HCT116 (cell line): ENCODE results near the gene S100A12. TPM values are rescaled to one million over a fixed set of nuclear protein-coding genes. Genes with fewer than 3 reads are reported as not detected.

Source experiments
- ATAC-seq: fragments of 200-7000 bp; cut with Tn5 transposase; 2 replicates; pipeline ENCODE4 v1.9.1; 2020; ENCODE audit warnings: mild to moderate bottlenecking, moderate library complexity
- BruUV-seq: library from RNA; stranded (reverse); fragments of 400-500 nt; replicated peaks from 2 replicates; lab custom pipeline; 2021; lab: Mats Ljungman, UMichigan
- CTCF ChIA-PET: fragments of 300-600 bp; sonication (Branson Sonifier 250); formaldehyde crosslinking; loops from one replicate; lab custom pipeline; 2021; ENCODE audit warnings: antibody characterized with exemption; lab: Charles Lee
- POLR2A ChIA-PET: fragments of 300-600, 350-600 bp; sonication (Branson Sonifier 250); formaldehyde crosslinking; loops from one replicate; lab custom pipeline; 2021; ENCODE audit warnings: antibody characterized with exemption; lab: Charles Lee
- RAD21 ChIA-PET, 2 experiments: fragments of 300-600 bp; sonication (Branson Sonifier 250); formaldehyde crosslinking; loops; one replicate each; lab custom pipeline; 2023; ENCODE audit warnings: low total read pairs in 2 of 2; ENCODE audit not compliant: uncharacterized antibody in 2 of 2, unreplicated experiment in 2 of 2, low non-redundant PET in 1 of 2; lab: Charles Lee
- DNase-seq: peaks from one replicate; pipeline ENCODE4 v3.0.0-alpha.2; 2010; ENCODE audit warnings: low read depth, low spot score
- H2AFZ ChIP-seq: fragments of 200-600 bp; shearing (Covaris generic), sonication (generic); 2 replicates; pipeline ENCODE4 v1.6.1; 2017; ENCODE audit warnings: low read depth, mixed run types, mixed read lengths, antibody characterized with exemption, low read length; ENCODE audit not compliant: poor library complexity, severe bottlenecking
- H3K27ac ChIP-seq: 2 replicates; pipeline ENCODE4 v1.5.1; 2012; ENCODE audit warnings: low read depth, low read length
- H3K27me3 ChIP-seq: fragments of 200-600 bp; sonication (generic); 2 replicates; pipeline ENCODE4 v1.6.1; 2016; ENCODE audit warnings: mixed run types, low read length, mixed read lengths; ENCODE audit not compliant: insufficient read depth
- H3K36me3 ChIP-seq, 2 experiments: fragments of 200-500 bp in 1 of 2; fragments of 200-600 bp in 1 of 2; sonication (Bioruptor generic) in 1 of 2; sonication (generic) in 1 of 2; 2 replicates each; pipeline versions ENCODE4 v1.5.1 to v1.6.1; 2014 to 2016; ENCODE audit warnings: low read length in 2 of 2, inconsistent platforms in 1 of 2, mixed read lengths in 1 of 2, mixed run types in 1 of 2; ENCODE audit not compliant: insufficient read depth in 2 of 2, control insufficient read depth in 1 of 2
- H3K4me1 ChIP-seq, 2 experiments: fragments of 200-600 bp in 1 of 2; sonication (generic) in 1 of 2; 2 replicates each; pipeline versions ENCODE4 v1.5.1 to v1.6.1; 2012 to 2017; ENCODE audit warnings: low read length in 2 of 2, inconsistent platforms in 1 of 2, mild to moderate bottlenecking in 1 of 2, mixed read lengths in 1 of 2, mixed run types in 1 of 2, moderate library complexity in 1 of 2; ENCODE audit not compliant: insufficient read depth in 2 of 2, control insufficient read depth in 1 of 2
- H3K4me2 ChIP-seq: fragments of 200-600 bp; sonication (generic); 2 replicates; pipeline ENCODE4 v1.6.1; 2017; ENCODE audit warnings: mixed run types, low read length, mixed read lengths
- H3K4me3 ChIP-seq, 2 experiments: fragments of 200-600 bp in 1 of 2; sonication (generic) in 1 of 2; replicated peaks in 1 of 2; 2 replicates each; pipeline ENCODE4 v1.5.1; 2011 to 2016; ENCODE audit warnings: low read length in 2 of 2, control low read depth in 1 of 2, low read depth in 1 of 2, mild to moderate bottlenecking in 1 of 2, mixed read lengths in 1 of 2, mixed run types in 1 of 2
- H3K79me2 ChIP-seq: fragments of 200-600 bp; sonication (generic); 2 replicates; pipeline ENCODE4 v1.6.1; 2017; ENCODE audit warnings: mild to moderate bottlenecking, mixed run types, low read length, moderate library complexity, mixed read lengths; ENCODE audit not compliant: insufficient read depth
- H3K9ac ChIP-seq: fragments of 200-600 bp; sonication (generic); 2 replicates; pipeline ENCODE4 v1.6.1; 2016; ENCODE audit warnings: low read length, mixed read lengths
- H3K9me2 ChIP-seq: fragments of 200-600 bp; sonication (generic), shearing (Covaris generic); 2 replicates; pipeline ENCODE4 v1.6.1; 2017; ENCODE audit warnings: mixed run types, mild to moderate bottlenecking, moderate library complexity; ENCODE audit not compliant: insufficient read depth
- H3K9me3 ChIP-seq, 2 experiments: fragments of 200-500 bp in 1 of 2; fragments of 200-600 bp in 1 of 2; sonication (Bioruptor generic) in 1 of 2; sonication (generic) in 1 of 2; 2 replicates each; pipeline ENCODE4 v1.6.1; 2014 to 2017; ENCODE audit warnings: low read length in 2 of 2, mixed read lengths in 2 of 2, inconsistent platforms in 1 of 2, low read depth in 1 of 2, mild to moderate bottlenecking in 1 of 2, mixed run types in 1 of 2, moderate library complexity in 1 of 2; ENCODE audit not compliant: control insufficient read depth in 1 of 2, insufficient read depth in 1 of 2
- H4K20me1 ChIP-seq: fragments of 200-600 bp; sonication (generic), shearing (Covaris generic); 2 replicates; pipeline ENCODE4 v1.6.1; 2017; ENCODE audit warnings: mixed run types, mild to moderate bottlenecking, moderate library complexity; ENCODE audit not compliant: insufficient read depth
- CEBPB ChIP-seq: IDR thresholded peaks from 2 replicates; pipeline ENCODE4 v1.6.1; 2012; ENCODE audit warnings: low read depth
- CTCF ChIP-seq, 3 experiments: fragments of 200-600 bp in 1 of 3; sonication (generic) in 1 of 3; IDR thresholded peaks in 2 of 3; conservative IDR thresholded peaks in 1 of 3; 2 replicates each; pipeline ENCODE4 v1.5.1; 2012 to 2017; ENCODE audit warnings: low read depth in 2 of 3, low read length in 2 of 3, antibody characterized with exemption in 1 of 3, borderline replicate concordance in 1 of 3, control low read depth in 1 of 3, mild to moderate bottlenecking in 1 of 3, mixed read lengths in 1 of 3, mixed run types in 1 of 3, moderate library complexity in 1 of 3; ENCODE audit not compliant: insufficient read depth in 1 of 3
- EGR1 ChIP-seq: IDR thresholded peaks from 2 replicates; pipeline ENCODE4 v1.6.1; 2012; ENCODE audit warnings: low read depth
- EZH2 ChIP-seq: fragments of 200-600 bp; sonication (generic); IDR thresholded peaks from 2 replicates; pipeline ENCODE4 v1.6.1; 2017; ENCODE audit warnings: antibody characterized with exemption, mixed run types
- FOSL1 ChIP-seq: IDR thresholded peaks from 2 replicates; pipeline ENCODE4 v1.6.1; 2012; ENCODE audit warnings: low read depth
- JUND ChIP-seq: IDR thresholded peaks from 2 replicates; pipeline ENCODE4 v1.6.1; 2012
- POLR2AphosphoS5 ChIP-seq: IDR thresholded peaks from 2 replicates; pipeline ENCODE4 v1.6.1; 2011; ENCODE audit warnings: mild to moderate bottlenecking, low read depth, low read length, moderate library complexity
- RAD21 ChIP-seq: IDR thresholded peaks from 2 replicates; pipeline ENCODE4 v1.6.1; 2012; ENCODE audit warnings: low read depth, mild to moderate bottlenecking
- REST ChIP-seq: IDR thresholded peaks from 2 replicates; pipeline ENCODE4 v1.6.1; 2012; ENCODE audit warnings: low read depth
- SIN3A ChIP-seq: IDR thresholded peaks from 2 replicates; pipeline ENCODE4 v1.6.1; 2012; ENCODE audit warnings: low read depth
- TCF7L2 ChIP-seq: IDR thresholded peaks from 2 replicates; pipeline ENCODE4 v1.7.0; 2011; ENCODE audit warnings: borderline replicate concordance, inconsistent platforms; ENCODE audit not compliant: insufficient read depth, insufficient read length; ENCODE audit errors: extremely low read depth
- YY1 ChIP-seq: IDR thresholded peaks from 2 replicates; pipeline ENCODE4 v1.6.1; 2011; ENCODE audit warnings: low read length, low read depth, moderate library complexity, mild to moderate bottlenecking; ENCODE audit not compliant: insufficient replicate concordance; ENCODE audit errors: extremely low read depth
- ZFX ChIP-seq: fragments of 450-650 bp; IDR thresholded peaks from 2 replicates; pipeline ENCODE4 v1.6.1; 2017
- intact Hi-C: fragments of 100-400 bp; cut with micrococcal nuclease; formaldehyde crosslinking; loops from 2 replicates; pipeline ENCODE4 v1.10.0; 2022
- total RNA-seq: library from RNA; stranded (reverse); gene quantifications from one replicate; pipeline ENCODE4 v1.2.1, GENCODE V29; 2021; ENCODE audit not compliant: unreplicated experiment
- TF ChIP-seq, protein P1 (sequence below): IDR thresholded peaks from 2 replicates; pipeline ENCODE4 v1.6.1; 2012

S100A12 gene
- total RNA-seq, 1 experiment from 2014 or later = not detected

- POLR2A ChIA-PET = no interaction called here
- no peak overlapping the region for H3K4me3 ChIP-seq
- TF ChIP-seq CTCF (IDR thresholded peaks at IDR 0.05 in 2 of 3, conservative IDR thresholded peaks at IDR 0.05 in 1 of 3; ENCODE audit: borderline replicate concordance in 1 of 3, insufficient read depth in 1 of 3, low read depth in 2 of 3, low read length in 2 of 3) = no peak
- no peak for TF ChIP-seq FOSL1
- TF ChIP-seq, all 23 proteins: peak for 0
- Histone ChIP-seq H3K9me3 (no peaks in the 10 kb centered on the region), H2AFZ (no peak overlapping the region), H3K79me2 (no peaks in the 10 kb centered on the region), H3K27me3 (peaks cover 57% of the 10 kb centered on the region), H3K4me1 (no peaks in the 10 kb centered on the region), H3K4me2 (no peak overlapping the region), H3K36me3 (no peaks in the 10 kb centered on the region), H3K27ac (no peak overlapping the region), H4K20me1 (no peaks in the 10 kb centered on the region), H3K9me2 (no peaks in the 10 kb centered on the region), H3K9ac (no peak overlapping the region)
- ATAC-seq = no peak
- no TSS peak for BruUV-seq
- RAD21 ChIA-PET = no interaction called here
- CTCF ChIA-PET = no interaction called here
- intact Hi-C loops = loop anchor here (5.0 kb wide), 1 partner anchor 95 kb away; no protein-coding TSS in a partner anchor
- DNase-seq = no peak
Measured at GRCh38 chr1:153402226-153402625, 26.8 kb upstream of the S100A12 start.

DNA sequence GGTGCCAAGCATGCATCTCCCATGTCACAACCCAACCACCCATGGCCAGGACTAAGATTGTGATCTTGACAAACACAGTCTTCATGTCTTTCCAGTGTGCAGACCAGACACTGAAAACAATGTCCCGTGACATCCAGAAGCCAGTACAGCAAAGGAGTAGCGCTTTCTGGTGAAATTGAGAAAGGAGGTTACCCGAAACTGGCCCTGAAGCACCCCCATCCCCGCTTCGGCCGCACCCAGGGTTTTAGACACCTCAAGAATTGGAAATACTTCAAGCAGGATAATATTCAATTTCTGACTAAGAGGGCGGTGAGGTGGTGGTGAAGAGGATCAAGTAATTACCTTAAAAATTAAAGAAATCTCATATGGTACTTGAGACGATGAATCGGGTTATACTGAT, 26.0 kb upstream of the S100A12 start:
- RAD21 ChIA-PET = no interaction called here
- no peak overlapping the region for H3K4me2 ChIP-seq
- H3K36me3 ChIP-seq = no peaks in the 10 kb centered on the region
- ATAC-seq (no peak), DNase-seq (no peak)
- no TSS peak for BruUV-seq
- H3K79me2 ChIP-seq = no peaks in the 10 kb centered on the region
- H3K27me3 ChIP-seq = peaks cover 54% of the 10 kb centered on the region
- no peaks in the 10 kb centered on the region for H3K9me3 ChIP-seq
- H4K20me1 ChIP-seq = no peaks in the 10 kb centered on the region
- H2AFZ ChIP-seq = no peak overlapping the region
- H3K4me1 ChIP-seq = no peaks in the 10 kb centered on the region
- H3K9me2 ChIP-seq = no peaks in the 10 kb centered on the region
- no peak overlapping the region for H3K4me3 ChIP-seq
- no peak overlapping the region for H3K27ac ChIP-seq
- no peak overlapping the region for H3K9ac ChIP-seq
- POLR2A ChIA-PET = no interaction called here
- CTCF ChIA-PET = no interaction called here
- intact Hi-C loops = loop anchor here (5.0 kb wide), 1 partner anchor 96 kb away; no protein-coding TSS in a partner anchor
- no peak for TF ChIP-seq EZH2
- TF ChIP-seq RAD21 = no peak
- no peak for TF ChIP-seq FOSL1
- no peak for TF ChIP-seq POLR2AphosphoS5
- no peak for TF ChIP-seq ZFX
- no peak for TF ChIP-seq REST
- TF ChIP-seq, protein P1, sequence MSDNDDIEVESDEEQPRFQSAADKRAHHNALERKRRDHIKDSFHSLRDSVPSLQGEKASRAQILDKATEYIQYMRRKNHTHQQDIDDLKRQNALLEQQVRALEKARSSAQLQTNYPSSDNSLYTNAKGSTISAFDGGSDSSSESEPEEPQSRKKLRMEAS = no peak
- TF ChIP-seq JUND = no peak
- TF ChIP-seq YY1 = no peak
- no peak for TF ChIP-seq EGR1
- TF ChIP-seq TCF7L2 = no peak
- no peak for TF ChIP-seq CEBPB
- no peak for TF ChIP-seq SIN3A
